K562 (cell line): ENCODE measurements around the gene ZNF266. TPM values are rescaled to one million over a fixed set of nuclear protein-coding genes. Genes with fewer than 3 reads are reported as not detected.

ENCODE experiments used
- ATF1 ChIP-seq, 2 experiments: fragments of 450-650 bp in 1 of 2; IDR thresholded peaks; 2 replicates each; pipeline ENCODE4 v1.6.1; 2016; ENCODE audit warnings: missing compliant biosample characterization in 1 of 2, missing genetic modification characterization in 1 of 2
- CBX1 ChIP-seq: sonication (generic); IDR thresholded peaks from 2 replicates; pipeline ENCODE4 v1.6.1; 2016; ENCODE audit warnings: antibody characterized with exemption, low read depth, mild to moderate bottlenecking
- CBX5 ChIP-seq: IDR thresholded peaks from 2 replicates; pipeline ENCODE4 v1.6.1; 2014; ENCODE audit warnings: low read depth, borderline replicate concordance
- E2F6 ChIP-seq, 2 experiments: IDR thresholded peaks; 2 replicates each; pipeline ENCODE4 v1.6.1; 2011; ENCODE audit warnings: borderline replicate concordance in 1 of 2, control low read depth in 1 of 2, low read depth in 1 of 2, low read length in 1 of 2, mild to moderate bottlenecking in 1 of 2, mixed read lengths in 1 of 2, moderate library complexity in 1 of 2; ENCODE audit not compliant: insufficient read depth in 1 of 2, insufficient read length in 1 of 2, poor library complexity in 1 of 2, severe bottlenecking in 1 of 2; ENCODE audit errors: extremely low read depth in 1 of 2
- E2F8 ChIP-seq: fragments of 450-650 bp; IDR thresholded peaks from 2 replicates; pipeline ENCODE4 v1.7.1; 2018; ENCODE audit warnings: mild to moderate bottlenecking, low read depth; ENCODE audit not compliant: partially characterized antibody
- EHMT2 ChIP-seq: fragments of 450-650 bp; IDR thresholded peaks from 2 replicates; pipeline ENCODE4 v1.6.1; 2018; ENCODE audit warnings: antibody characterized with exemption
- GABPA ChIP-seq: fragments of 200-800 bp; sonication (Bioruptor generic); conservative IDR thresholded peaks from 2 replicates; pipeline ENCODE4 v1.6.1; 2016; ENCODE audit warnings: low read depth, missing genetic modification characterization, missing compliant biosample characterization
- HIVEP1 ChIP-seq: fragments of 250-450 bp; sonication (Bioruptor Pico); IDR thresholded peaks from 2 replicates; pipeline ENCODE4 v1.4.0; 2020; ENCODE audit warnings: mild to moderate bottlenecking
- L3MBTL2 ChIP-seq: fragments of 450-650 bp; IDR thresholded peaks from 2 replicates; pipeline ENCODE4 v1.6.1; 2016; ENCODE audit warnings: mild to moderate bottlenecking, moderate library complexity
- MAZ ChIP-seq, 2 experiments: fragments of 450-650 bp in 1 of 2; sonication (generic) in 1 of 2; formaldehyde crosslinking; IDR thresholded peaks in 1 of 2; conservative IDR thresholded peaks in 1 of 2; 2 replicates each; pipeline versions ENCODE4 v1.4.0 to v1.5.0; 2020; ENCODE audit warnings: mild to moderate bottlenecking in 1 of 2, missing genetic modification reagents in 1 of 2
- MITF ChIP-seq: IDR thresholded peaks from 2 replicates; pipeline ENCODE4 v1.6.1; 2014; ENCODE audit warnings: antibody characterized with exemption
- POLR2B ChIP-seq: fragments of 450-650 bp; IDR thresholded peaks from 2 replicates; pipeline ENCODE4 v1.6.1; 2018; ENCODE audit warnings: low read depth; ENCODE audit not compliant: partially characterized antibody
- POLR3G ChIP-seq: IDR thresholded peaks from 2 replicates; pipeline ENCODE4 v1.6.1; 2011; ENCODE audit not compliant: insufficient read length, insufficient replicate concordance; ENCODE audit errors: extremely low read depth
- RAD51 ChIP-seq: fragments of 450-650 bp; IDR thresholded peaks from 2 replicates; pipeline ENCODE4 v1.7.1; 2016; ENCODE audit warnings: low read depth, mild to moderate bottlenecking, borderline replicate concordance
- RNF2 ChIP-seq: sonication (generic); IDR thresholded peaks from 2 replicates; pipeline ENCODE4 v1.6.1; 2016
- SIN3A ChIP-seq, 2 experiments: fragments of 150-350 bp in 1 of 2; IDR thresholded peaks; 2 replicates each; pipeline ENCODE4 v1.6.1; 2011 to 2016; ENCODE audit warnings: borderline replicate concordance in 2 of 2, low read depth in 2 of 2, low read length in 2 of 2, mild to moderate bottlenecking in 2 of 2, moderate library complexity in 2 of 2; ENCODE audit not compliant: control insufficient read depth in 1 of 2
- SIX5 ChIP-seq, 2 experiments: IDR thresholded peaks; 2 replicates each; pipeline ENCODE4 v1.6.1; 2011; ENCODE audit warnings: low read length in 2 of 2, borderline replicate concordance in 1 of 2, low read depth in 1 of 2, mild to moderate bottlenecking in 1 of 2, moderate library complexity in 1 of 2; ENCODE audit not compliant: insufficient read depth in 1 of 2
- SMARCA4 ChIP-seq: fragments of 450-650 bp; IDR thresholded peaks from 2 replicates; pipeline ENCODE4 v1.6.1; 2016
- SPI1 ChIP-seq: IDR thresholded peaks from 2 replicates; pipeline ENCODE4 v1.6.1; 2011; ENCODE audit warnings: low read depth, low read length, control low read depth, borderline replicate concordance
- VEZF1 ChIP-seq: fragments of 200-800 bp; sonication (Bioruptor generic); IDR thresholded peaks from 2 replicates; pipeline ENCODE4 v1.6.1; 2017; ENCODE audit warnings: missing genetic modification characterization, missing compliant biosample characterization
- polyA plus RNA-seq, 8 experiments: library from polyadenylated mRNA; depleted of rRNA in 4 of 8; stranded (reverse) in 5 of 8; unstranded in 3 of 8; fragments of >200 nt; fragmentation: Nextera tagmentation in 2 of 8; fragmentation: Illumina TruSeq in 1 of 8; extraction: Ambion mirVana in 2 of 8; extraction: Trizol in 1 of 8; gene quantifications; 2 replicates each; pipeline versions ENCODE4 v1.2.1 to v1.2.3, GENCODE V29; 2011 to 2014; ENCODE audit warnings: inconsistent platforms in 1 of 8, missing spikeins in 1 of 8
- total RNA-seq, 7 experiments: library from RNA; depleted of rRNA in 6 of 7; stranded (reverse); fragments of >200 nt in 6 of 7; fragmentation: Illumina TruSeq in 2 of 7; extraction: Trizol in 2 of 7; gene quantifications; 2 replicates each; pipeline versions ENCODE4 v1.2.1 to v1.2.3, GENCODE V29; 2011 to 2021; ENCODE audit warnings: low replicate concordance in 1 of 7

The ZNF266 gene
- total and polyA plus RNA-seq, 9 of the 15 experiments (the other 6 are each of a cell fraction or from before 2014, with no cell fraction given), result 5.9 to 40.9 (median 20.3) TPM

GRCh38 chr19:9406798-9407352, 28.5 kb downstream of the ZNF266 start (continued):
- TF ChIP-seq E2F8 (peak; percentile 78), SIX5 (IDR thresholded peaks at IDR 0.05; ENCODE audit: borderline replicate concordance in 1 of 2, insufficient read depth in 1 of 2, low read depth in 1 of 2, low read length in 2 of 2) (no peak), SPI1 (peak; percentile 65; the same call in 1 of the 2 replicates), CBX1 (peak; percentile 97), SIN3A (IDR thresholded peaks at IDR 0.05; ENCODE audit: borderline replicate concordance in 2 of 2, control insufficient read depth in 1 of 2, low read depth in 2 of 2, low read length in 2 of 2) (0 out of 4 replicates have a peak, but pooled peaks of 1 of the 2 experiments have one; percentile 18), CBX5 (peak; percentile 77; the same call in 1 of the 2 replicates), ATF1 (CRISPR knock-in tag; IDR thresholded peaks at IDR 0.05) (no peak), ATF1 (tag; IDR thresholded peaks at IDR 0.05) (peak; percentile 60; the same call in 1 of the 2 replicates), EHMT2 (peak; percentile 96), L3MBTL2 (peak; percentile 83), HIVEP1 (no peak), E2F6 (IDR thresholded peaks at IDR 0.05; ENCODE audit: borderline replicate concordance in 1 of 2, extremely low read depth in 1 of 2, insufficient read depth in 1 of 2, insufficient read length in 1 of 2, low read depth in 1 of 2, low read length in 1 of 2, poor library complexity in 1 of 2, severe bottlenecking in 1 of 2) (peak in 1 of 2 experiments; percentile 58), RNF2 (0 out of 2 replicates have a peak, but pooled peaks have one; percentile 14), VEZF1 (CRISPR knock-in tag) (peak; percentile 93), RAD51 (no peak), GABPA (peak; percentile 93), POLR2B (no peak), MAZ (CRISPR knock-in tag; conservative IDR thresholded peaks at IDR 0.05 in 1 of 2, IDR thresholded peaks at IDR 0.05 in 1 of 2) (0 out of 4 replicates have a peak, but pooled peaks of 1 of the 2 experiments have one; percentile 47), SMARCA4 (no peak), POLR3G (no peak), MITF (no peak)
